GM18526 (cell line): Measurements from ENCODE around the gene SIN3B.

Source experiments
- POLR2A ChIP-seq: IDR thresholded peaks from 3 replicates; pipeline ENCODE4 v1.6.1; 2011; ENCODE audit not compliant: insufficient read length; ENCODE audit errors: extremely low read depth

SIN3B gene

GRCh38 chr19:16847430-16847829 is 18.2 kb downstream of the SIN3B start:
- TF ChIP-seq POLR2A = no peak

- TF ChIP-seq POLR2A = no peak
Observed at GRCh38 chr19:16849168-16849567, 20.0 kb downstream of the SIN3B start.

- TF ChIP-seq POLR2A = no peak
Observed at GRCh38 chr19:16850133-16850532, 20.9 kb downstream of the SIN3B start.

- TF ChIP-seq POLR2A = no peak
Observed at GRCh38 chr19:16851031-16851712, 22.0 kb downstream of the SIN3B start.

- TF ChIP-seq POLR2A = no peak
Observed at GRCh38 chr19:16853066-16853465, 23.9 kb downstream of the SIN3B start.

- TF ChIP-seq POLR2A = no peak
Observed at GRCh38 chr19:16856091-16856490, 26.9 kb downstream of the SIN3B start.

GRCh38 chr19:16859626-16860025 is 30.4 kb downstream of the SIN3B start:
- TF ChIP-seq POLR2A = no peak

- no peak for TF ChIP-seq POLR2A
Observed at GRCh38 chr19:16860118-16860517, 30.9 kb downstream of the SIN3B start.

GRCh38 chr19:16861011-16861410 is 31.8 kb downstream of the SIN3B start:
- no peak for TF ChIP-seq POLR2A

GRCh38 chr19:16861834-16862233 is 32.6 kb downstream of the SIN3B start:
- no peak for TF ChIP-seq POLR2A

GRCh38 chr19:16862826-16863415 is 33.7 kb downstream of the SIN3B start:
- no peak for TF ChIP-seq POLR2A

GRCh38 chr19:16867211-16867610 is 38.0 kb downstream of the SIN3B start:
- TF ChIP-seq POLR2A = no peak

GRCh38 chr19:16868423-16869130 is 39.4 kb downstream of the SIN3B start:
- TF ChIP-seq POLR2A = no peak

- TF ChIP-seq POLR2A = no peak
Observed at GRCh38 chr19:16869331-16869972, 40.3 kb downstream of the SIN3B start.

- no peak for TF ChIP-seq POLR2A
Observed at GRCh38 chr19:16871871-16872270, 42.7 kb downstream of the SIN3B start.

GRCh38 chr19:16872728-16873127 is 43.5 kb downstream of the SIN3B start:
- no peak for TF ChIP-seq POLR2A
